ENCODE data around the gene TFIP11.

TFIP11 gene

DNA sequence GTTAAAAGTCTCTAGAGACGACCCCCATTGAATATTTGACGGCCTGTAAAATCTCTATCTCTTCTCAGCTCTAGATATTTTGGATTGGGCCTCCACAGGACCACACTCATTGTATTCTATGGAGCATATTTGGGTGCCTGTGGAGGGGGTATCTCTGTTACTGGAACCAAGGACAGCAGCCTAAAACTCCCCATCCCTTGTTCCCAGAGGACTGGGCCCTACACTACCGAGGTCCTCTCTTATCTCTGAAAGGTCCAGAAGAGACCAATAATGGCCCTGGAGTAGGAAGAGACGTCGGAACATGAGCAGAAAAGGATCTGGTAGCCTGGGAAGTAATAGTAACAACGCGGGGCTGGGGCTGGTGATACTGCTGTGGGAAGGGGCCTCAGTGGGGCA is 29.2 kb downstream of the TFIP11 start:
- TF ChIP-seq, protein P1, sequence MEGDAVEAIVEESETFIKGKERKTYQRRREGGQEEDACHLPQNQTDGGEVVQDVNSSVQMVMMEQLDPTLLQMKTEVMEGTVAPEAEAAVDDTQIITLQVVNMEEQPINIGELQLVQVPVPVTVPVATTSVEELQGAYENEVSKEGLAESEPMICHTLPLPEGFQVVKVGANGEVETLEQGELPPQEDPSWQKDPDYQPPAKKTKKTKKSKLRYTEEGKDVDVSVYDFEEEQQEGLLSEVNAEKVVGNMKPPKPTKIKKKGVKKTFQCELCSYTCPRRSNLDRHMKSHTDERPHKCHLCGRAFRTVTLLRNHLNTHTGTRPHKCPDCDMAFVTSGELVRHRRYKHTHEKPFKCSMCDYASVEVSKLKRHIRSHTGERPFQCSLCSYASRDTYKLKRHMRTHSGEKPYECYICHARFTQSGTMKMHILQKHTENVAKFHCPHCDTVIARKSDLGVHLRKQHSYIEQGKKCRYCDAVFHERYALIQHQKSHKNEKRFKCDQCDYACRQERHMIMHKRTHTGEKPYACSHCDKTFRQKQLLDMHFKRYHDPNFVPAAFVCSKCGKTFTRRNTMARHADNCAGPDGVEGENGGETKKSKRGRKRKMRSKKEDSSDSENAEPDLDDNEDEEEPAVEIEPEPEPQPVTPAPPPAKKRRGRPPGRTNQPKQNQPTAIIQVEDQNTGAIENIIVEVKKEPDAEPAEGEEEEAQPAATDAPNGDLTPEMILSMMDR (IDR thresholded peaks at IDR 0.05; ENCODE audit: low read depth, low read length) = no peak
- no peak for DNase-seq (ENCODE audit: low read depth in 2 of 2)
- peak overlapping the region; percentile 87 to 94 for H3K4me3 ChIP-seq (replicated peaks in 1 of 2; ENCODE audit: low read depth in 2 of 2, low read length in 2 of 2)

DNA sequence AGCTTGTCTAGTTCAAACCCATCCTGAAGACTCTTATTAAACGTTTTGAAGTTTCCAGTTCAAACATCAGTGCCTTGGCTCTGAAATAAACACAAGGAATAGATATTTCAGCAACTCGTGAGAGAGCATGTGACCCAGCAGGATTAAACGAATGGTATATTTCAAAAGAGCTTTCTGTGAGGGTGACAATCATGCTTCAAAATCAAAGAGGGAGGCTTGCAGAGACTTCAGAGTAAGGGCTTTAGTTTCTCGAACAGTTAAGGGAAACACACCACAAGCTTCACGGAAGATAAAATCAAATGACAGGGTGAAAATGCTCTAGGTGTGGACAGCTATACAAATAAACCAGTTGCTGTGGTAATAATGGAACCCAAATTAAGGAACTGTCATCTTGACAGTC is 30.1 kb downstream of the TFIP11 start:
- no peak overlapping the region for H3K4me3 ChIP-seq (replicated peaks in 1 of 2; ENCODE audit: low read depth in 2 of 2, low read length in 2 of 2)
- TF ChIP-seq, protein P1 (IDR thresholded peaks at IDR 0.05; ENCODE audit: low read depth, low read length) = no peak
- no peak for DNase-seq (ENCODE audit: low read depth in 2 of 2)

DNA sequence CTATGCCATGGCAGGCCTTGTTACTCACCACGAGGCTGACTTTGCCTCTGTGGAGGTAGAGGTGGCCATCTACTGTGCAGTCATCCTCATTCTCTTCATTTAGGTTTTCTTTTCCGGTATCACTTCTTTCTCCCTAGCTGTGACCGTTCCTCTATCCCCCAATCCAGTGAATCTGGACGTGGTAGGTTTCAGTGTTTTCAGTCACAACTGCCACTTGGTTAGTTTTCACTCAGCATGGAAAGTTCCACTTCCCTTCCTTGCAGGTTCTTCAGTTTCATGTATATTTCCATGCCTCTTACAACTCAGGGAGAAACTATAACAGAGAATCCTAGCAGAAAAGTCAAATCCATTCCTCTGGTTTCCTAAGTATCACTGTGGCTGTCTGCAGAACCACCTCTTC is 30.6 kb downstream of the TFIP11 start:
- TF ChIP-seq, protein P1 (IDR thresholded peaks at IDR 0.05; ENCODE audit: low read depth, low read length) = no peak
- DNase-seq (ENCODE audit: low read depth in 2 of 2) = no peak
- H3K4me3 ChIP-seq (replicated peaks in 1 of 2; ENCODE audit: low read depth in 2 of 2, low read length in 2 of 2) = no peak overlapping the region

DNA sequence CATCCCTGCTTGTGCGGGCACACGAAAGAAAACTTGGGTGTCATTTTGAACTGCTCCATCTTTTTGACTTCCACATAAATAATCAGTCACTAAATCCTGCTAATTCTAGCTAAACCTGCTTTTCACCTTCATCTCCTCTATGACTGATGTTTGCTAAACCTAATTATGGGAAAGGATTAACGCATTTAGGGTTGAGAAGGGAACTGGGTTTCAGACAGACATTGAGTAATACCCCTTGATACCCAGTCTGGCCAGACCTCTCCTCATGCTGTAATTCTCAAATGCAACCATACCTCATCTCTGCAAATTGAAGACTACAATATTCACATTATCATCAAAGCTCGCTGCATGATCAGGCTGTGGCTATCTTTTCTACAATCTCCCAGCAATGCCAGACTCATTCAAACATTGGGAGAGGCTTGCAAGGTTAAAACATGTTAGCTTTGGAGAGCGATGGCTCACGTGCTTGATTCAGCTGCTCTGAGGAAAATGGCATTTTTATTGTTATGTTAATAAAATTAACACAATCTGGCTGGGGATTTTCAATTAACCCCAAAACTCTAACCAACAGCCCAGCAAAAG is 31.1 kb downstream of the TFIP11 start:
- DNase-seq (ENCODE audit: low read depth in 2 of 2) = no peak
- H3K4me3 ChIP-seq (replicated peaks in 1 of 2; ENCODE audit: low read depth in 2 of 2, low read length in 2 of 2) = no peak overlapping the region
- TF ChIP-seq, protein P1 (IDR thresholded peaks at IDR 0.05; ENCODE audit: low read depth, low read length) = no peak

DNA sequence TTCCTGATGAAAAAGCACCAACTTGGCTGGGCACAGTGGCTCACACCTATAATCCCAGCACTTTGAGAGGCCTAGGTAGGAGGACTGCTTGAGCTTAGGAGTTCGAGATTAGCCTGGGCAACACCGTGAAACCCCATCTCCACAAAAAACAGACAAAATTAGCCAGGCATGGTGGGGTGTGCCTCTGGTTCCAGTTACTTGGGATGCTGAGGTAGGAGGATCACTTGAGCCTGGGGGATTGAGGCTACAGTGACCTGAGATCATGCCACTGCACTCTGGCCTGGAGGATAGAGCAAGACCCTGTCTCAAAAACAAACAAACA is 31.7 kb downstream of the TFIP11 start:
- no peak overlapping the region for H3K4me3 ChIP-seq (replicated peaks in 1 of 2; ENCODE audit: low read depth in 2 of 2, low read length in 2 of 2)
- TF ChIP-seq, protein P1 (IDR thresholded peaks at IDR 0.05; ENCODE audit: low read depth, low read length) = no peak
- DNase-seq (ENCODE audit: low read depth in 2 of 2) = no peak

DNA sequence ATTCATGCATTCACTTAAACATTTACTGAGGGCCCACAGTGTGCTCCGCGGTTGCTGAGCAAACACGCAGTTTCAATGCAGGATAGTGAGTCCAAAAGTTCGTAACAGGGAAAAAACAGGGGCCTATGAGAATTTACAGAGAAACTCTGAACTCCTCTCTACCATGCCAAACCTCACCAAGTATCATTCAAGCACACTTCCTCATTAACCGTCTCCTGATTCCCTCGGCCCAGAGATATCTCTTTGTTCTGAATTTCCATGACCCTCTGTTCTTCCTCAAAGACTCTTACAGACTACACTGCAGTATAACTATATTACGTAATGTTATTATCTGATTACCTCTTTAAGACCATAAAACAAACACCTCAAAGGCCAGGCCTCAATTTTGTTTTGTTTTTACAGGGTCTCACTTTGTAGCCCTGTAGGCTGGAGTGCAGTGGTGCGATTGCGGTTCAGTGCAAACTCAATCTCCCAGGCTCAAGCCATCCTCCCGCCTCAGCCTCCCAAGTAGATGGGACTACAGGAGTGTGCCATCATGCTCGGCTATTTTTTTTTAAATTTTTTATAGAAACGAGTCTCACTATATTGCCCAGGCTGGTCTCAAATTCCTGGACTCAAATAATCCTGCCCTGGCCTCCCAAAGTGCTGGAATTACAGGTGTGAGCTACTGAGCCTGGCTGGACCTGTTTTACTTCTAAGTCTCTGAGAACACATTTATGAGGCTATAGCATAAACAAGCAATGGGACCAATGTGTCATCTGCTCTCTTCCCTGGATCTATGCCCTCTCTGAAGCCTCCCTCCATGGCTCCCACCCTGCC is 32.3 kb downstream of the TFIP11 start:
- H3K4me3 ChIP-seq (replicated peaks in 1 of 2; ENCODE audit: low read depth in 2 of 2, low read length in 2 of 2) = no peak overlapping the region
- no peak for DNase-seq (ENCODE audit: low read depth in 2 of 2)

More for the DNA sequence above, 32.3 kb downstream of the TFIP11 start:
- TF ChIP-seq, protein P1 (IDR thresholded peaks at IDR 0.05; ENCODE audit: low read depth, low read length) = no peak

All from cardiac fibroblast (primary cell).